ENCODE data around the gene FAM83F. TPM values are rescaled to one million over a fixed set of nuclear protein-coding genes. Genes with fewer than 3 reads are reported as not detected.

FAM83F gene
- total and polyA plus RNA-seq, 10 of the 15 experiments (the other 5 are each of a cell fraction or from before 2014, with no cell fraction given), result 0.01 to 0.05 (median 0.01) TPM; not detected in 7

DNA sequence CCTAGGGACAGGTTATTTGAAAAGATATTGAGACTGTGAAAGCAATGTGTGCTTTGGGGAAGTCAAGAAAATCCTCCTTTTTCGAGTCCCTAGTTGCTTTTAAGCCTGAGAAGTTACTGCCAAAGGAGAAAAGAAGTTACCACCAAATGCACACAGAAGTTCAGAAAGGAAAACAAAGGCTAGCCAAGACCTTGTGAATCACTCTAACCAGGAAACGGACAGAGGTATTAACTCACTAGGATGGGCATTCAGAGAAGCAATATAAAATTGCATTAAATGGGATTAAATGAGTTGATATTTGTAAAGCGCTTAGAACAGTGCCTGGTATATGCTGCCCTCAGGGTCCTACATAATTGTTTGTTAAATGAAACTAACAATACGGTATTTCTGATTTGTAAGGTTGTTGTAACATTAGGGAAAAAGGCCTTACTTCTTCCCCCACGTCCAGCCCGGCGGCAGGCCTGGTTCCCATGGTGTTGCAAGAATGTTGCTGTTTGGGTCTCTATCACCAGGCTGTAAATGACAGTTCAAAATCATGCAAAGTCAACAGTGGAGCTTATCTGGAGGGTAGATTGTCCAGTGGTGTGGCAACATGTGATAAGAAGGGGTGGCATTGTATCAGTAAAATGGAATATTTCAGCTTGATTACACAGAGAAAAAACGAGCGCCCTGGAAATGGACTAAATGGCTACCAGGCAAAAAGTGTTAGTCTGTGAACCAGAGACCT is 27.5 kb upstream of the FAM83F start:
- Histone ChIP-seq H3K4me2 (ENCODE audit: control insufficient read depth, insufficient read depth) (no peak overlapping the region), H3K9ac (ENCODE audit: control insufficient read depth, insufficient read depth, low read length) (no peak overlapping the region), H3K4me3 (no peak overlapping the region), H3K27me3 (replicated peaks in 1 of 2; ENCODE audit: control insufficient read depth in 2 of 2, insufficient read depth in 2 of 2, low read length in 1 of 2) (no peaks in the 10 kb centered on the region), H3K36me3 (ENCODE audit: control insufficient read depth in 2 of 2, insufficient read depth in 2 of 2, low read length in 1 of 2) (peaks cover 34 to 52% of the 10 kb centered on the region in 2 experiments), H2AFZ (ENCODE audit: control insufficient read depth, low read depth, low read length) (no peak overlapping the region), H3K4me1 (ENCODE audit: control insufficient read depth, insufficient read depth, low read length) (peaks cover 12% of the 10 kb centered on the region), H4K20me1 (ENCODE audit: control insufficient read depth, insufficient read depth) (no peaks in the 10 kb centered on the region), H3K79me2 (ENCODE audit: control insufficient read depth, insufficient read depth, low read length) (no peaks in the 10 kb centered on the region), H3K9me3 (replicated peaks; ENCODE audit: control insufficient read depth, insufficient read depth, low read length) (peaks cover 6% of the 10 kb centered on the region; the same call in 2 of the 3 replicates), H3K27ac (ENCODE audit: control insufficient read depth, insufficient read depth) (no peak overlapping the region)
- intact Hi-C loops (cut with micrococcal nuclease; ENCODE audit: unreplicated experiment), result no loop called here
- CTCF ChIA-PET, result interaction anchor here (1.4 kb wide), 2 partner anchors 32 to 34 kb away, joined by 3 to 4 read pairs; no protein-coding TSS in a partner anchor
- no peak for FAIRE-seq
- POLR2A ChIA-PET, result no interaction called here
- RAD21 ChIA-PET (ENCODE audit: unreplicated experiment), result no interaction called here
- no TSS peak for BruUV-seq (replicated peaks)
- WGBS (ENCODE audit: insufficient coverage, insufficient replicate concordance, low lambda C conversion rate, missing lambda C conversion rate), result 85% methylated on average over 9 of the region's 9 CpGs
- no peak for DNase-seq (ENCODE audit: low read depth, low spot score)
- SMC1A ChIA-PET (ENCODE audit: uncharacterized antibody, unreplicated experiment), result interaction anchor here (2.0 to 2.2 kb wide), 2 partner anchors 52 to 57 kb away, joined by 4 to 10 read pairs; no protein-coding TSS in a partner anchor
- in situ Hi-C loops (cut with MboI), result no loop called here
- ATAC-seq, result no peak
- TF ChIP-seq, protein P1, sequence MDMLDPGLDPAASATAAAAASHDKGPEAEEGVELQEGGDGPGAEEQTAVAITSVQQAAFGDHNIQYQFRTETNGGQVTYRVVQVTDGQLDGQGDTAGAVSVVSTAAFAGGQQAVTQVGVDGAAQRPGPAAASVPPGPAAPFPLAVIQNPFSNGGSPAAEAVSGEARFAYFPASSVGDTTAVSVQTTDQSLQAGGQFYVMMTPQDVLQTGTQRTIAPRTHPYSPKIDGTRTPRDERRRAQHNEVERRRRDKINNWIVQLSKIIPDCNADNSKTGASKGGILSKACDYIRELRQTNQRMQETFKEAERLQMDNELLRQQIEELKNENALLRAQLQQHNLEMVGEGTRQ (IDR thresholded peaks at IDR 0.05; ENCODE audit: borderline replicate concordance, low read depth, low read length), result no peak
- TF ChIP-seq STAT3 (IDR thresholded peaks at IDR 0.05; ENCODE audit: low read depth, low read length) (no peak), KDM1A (IDR thresholded peaks at IDR 0.05; ENCODE audit: borderline replicate concordance) (no peak), POLR2AphosphoS2 (IDR thresholded peaks at IDR 0.05; ENCODE audit: low read depth, low read length) (no peak), ZNF274 (IDR thresholded peaks at IDR 0.05; ENCODE audit: insufficient read depth, insufficient read length) (no peak), EGR1 (IDR thresholded peaks at IDR 0.05; ENCODE audit: borderline replicate concordance in 1 of 2, low read depth in 2 of 2, low read length in 2 of 2) (no peak), BRCA1 (IDR thresholded peaks at IDR 0.05; ENCODE audit: low read depth, low read length) (no peak), TARDBP (IDR thresholded peaks at IDR 0.05; ENCODE audit: borderline replicate concordance) (no peak), NBN (IDR thresholded peaks at IDR 0.05) (no peak)
- TF ChIP-seq, protein P2, sequence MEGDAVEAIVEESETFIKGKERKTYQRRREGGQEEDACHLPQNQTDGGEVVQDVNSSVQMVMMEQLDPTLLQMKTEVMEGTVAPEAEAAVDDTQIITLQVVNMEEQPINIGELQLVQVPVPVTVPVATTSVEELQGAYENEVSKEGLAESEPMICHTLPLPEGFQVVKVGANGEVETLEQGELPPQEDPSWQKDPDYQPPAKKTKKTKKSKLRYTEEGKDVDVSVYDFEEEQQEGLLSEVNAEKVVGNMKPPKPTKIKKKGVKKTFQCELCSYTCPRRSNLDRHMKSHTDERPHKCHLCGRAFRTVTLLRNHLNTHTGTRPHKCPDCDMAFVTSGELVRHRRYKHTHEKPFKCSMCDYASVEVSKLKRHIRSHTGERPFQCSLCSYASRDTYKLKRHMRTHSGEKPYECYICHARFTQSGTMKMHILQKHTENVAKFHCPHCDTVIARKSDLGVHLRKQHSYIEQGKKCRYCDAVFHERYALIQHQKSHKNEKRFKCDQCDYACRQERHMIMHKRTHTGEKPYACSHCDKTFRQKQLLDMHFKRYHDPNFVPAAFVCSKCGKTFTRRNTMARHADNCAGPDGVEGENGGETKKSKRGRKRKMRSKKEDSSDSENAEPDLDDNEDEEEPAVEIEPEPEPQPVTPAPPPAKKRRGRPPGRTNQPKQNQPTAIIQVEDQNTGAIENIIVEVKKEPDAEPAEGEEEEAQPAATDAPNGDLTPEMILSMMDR (IDR thresholded peaks at IDR 0.05 in 2 of 3, conservative IDR thresholded peaks at IDR 0.05 in 1 of 3; ENCODE audit: control insufficient read depth in 2 of 3, extremely low read depth in 1 of 3, insufficient read depth in 1 of 3, low read depth in 3 of 3, low read length in 3 of 3), result no peak
- TF ChIP-seq, protein P3, sequence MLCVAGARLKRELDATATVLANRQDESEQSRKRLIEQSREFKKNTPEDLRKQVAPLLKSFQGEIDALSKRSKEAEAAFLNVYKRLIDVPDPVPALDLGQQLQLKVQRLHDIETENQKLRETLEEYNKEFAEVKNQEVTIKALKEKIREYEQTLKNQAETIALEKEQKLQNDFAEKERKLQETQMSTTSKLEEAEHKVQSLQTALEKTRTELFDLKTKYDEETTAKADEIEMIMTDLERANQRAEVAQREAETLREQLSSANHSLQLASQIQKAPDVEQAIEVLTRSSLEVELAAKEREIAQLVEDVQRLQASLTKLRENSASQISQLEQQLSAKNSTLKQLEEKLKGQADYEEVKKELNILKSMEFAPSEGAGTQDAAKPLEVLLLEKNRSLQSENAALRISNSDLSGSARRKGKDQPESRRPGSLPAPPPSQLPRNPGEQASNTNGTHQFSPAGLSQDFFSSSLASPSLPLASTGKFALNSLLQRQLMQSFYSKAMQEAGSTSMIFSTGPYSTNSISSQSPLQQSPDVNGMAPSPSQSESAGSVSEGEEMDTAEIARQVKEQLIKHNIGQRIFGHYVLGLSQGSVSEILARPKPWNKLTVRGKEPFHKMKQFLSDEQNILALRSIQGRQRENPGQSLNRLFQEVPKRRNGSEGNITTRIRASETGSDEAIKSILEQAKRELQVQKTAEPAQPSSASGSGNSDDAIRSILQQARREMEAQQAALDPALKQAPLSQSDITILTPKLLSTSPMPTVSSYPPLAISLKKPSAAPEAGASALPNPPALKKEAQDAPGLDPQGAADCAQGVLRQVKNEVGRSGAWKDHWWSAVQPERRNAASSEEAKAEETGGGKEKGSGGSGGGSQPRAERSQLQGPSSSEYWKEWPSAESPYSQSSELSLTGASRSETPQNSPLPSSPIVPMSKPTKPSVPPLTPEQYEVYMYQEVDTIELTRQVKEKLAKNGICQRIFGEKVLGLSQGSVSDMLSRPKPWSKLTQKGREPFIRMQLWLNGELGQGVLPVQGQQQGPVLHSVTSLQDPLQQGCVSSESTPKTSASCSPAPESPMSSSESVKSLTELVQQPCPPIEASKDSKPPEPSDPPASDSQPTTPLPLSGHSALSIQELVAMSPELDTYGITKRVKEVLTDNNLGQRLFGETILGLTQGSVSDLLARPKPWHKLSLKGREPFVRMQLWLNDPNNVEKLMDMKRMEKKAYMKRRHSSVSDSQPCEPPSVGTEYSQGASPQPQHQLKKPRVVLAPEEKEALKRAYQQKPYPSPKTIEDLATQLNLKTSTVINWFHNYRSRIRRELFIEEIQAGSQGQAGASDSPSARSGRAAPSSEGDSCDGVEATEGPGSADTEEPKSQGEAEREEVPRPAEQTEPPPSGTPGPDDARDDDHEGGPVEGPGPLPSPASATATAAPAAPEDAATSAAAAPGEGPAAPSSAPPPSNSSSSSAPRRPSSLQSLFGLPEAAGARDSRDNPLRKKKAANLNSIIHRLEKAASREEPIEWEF (IDR thresholded peaks at IDR 0.05; ENCODE audit: insufficient replicate concordance, low read depth, low read length), result no peak

All from GM12878 (cell line).